Prostate gland (tissue), 2 donors: Measurements from ENCODE around the gene COA6. TPM values are rescaled to one million over a fixed set of nuclear protein-coding genes. Genes with fewer than 3 reads are reported as not detected.

ENCODE experiments used
- DNase-seq: peaks from one replicate; pipeline ENCODE4 v3.0.0-alpha.2; 2019; ENCODE audit warnings: low spot score
- H3K27ac ChIP-seq, 2 donors: fragments of 200-600 bp; sonication (generic); 2 replicates each; pipeline ENCODE4 v1.5.1; 2017 to 2019
- H3K27me3 ChIP-seq: fragments of 200-600 bp; sonication (generic); replicated peaks from 2 replicates; pipeline ENCODE4 v1.5.1; 2019; ENCODE audit not compliant: insufficient read depth
- H3K36me3 ChIP-seq, 2 donors: fragments of 200-600 bp; sonication (generic); 1 replicate in 1 of 2; 2 replicates in 1 of 2; pipeline versions ENCODE4 v1.5.1 to v1.8.1; 2017 to 2019
- H3K4me1 ChIP-seq: fragments of 200-600 bp; sonication (generic); replicated peaks from 2 replicates; pipeline ENCODE4 v1.5.1; 2019
- H3K4me3 ChIP-seq, 2 donors: fragments of 200-600 bp; sonication (generic); 2 replicates each; pipeline ENCODE4 v1.5.1; 2017 to 2019
- H3K9me3 ChIP-seq: fragments of 200-600 bp; sonication (generic); 2 replicates; pipeline ENCODE4 v1.5.1; 2017
- CTCF ChIP-seq, 4 experiments: fragments of 200-600 bp in 2 of 4; fragments of 450-650 bp in 2 of 4; sonication (generic) in 2 of 4; IDR thresholded peaks; 1 replicate in 3 of 4; 2 replicates in 1 of 4; pipeline ENCODE4 v1.5.1; 2016 to 2019; ENCODE audit warnings: antibody characterized with exemption in 4 of 4, mild to moderate bottlenecking in 2 of 4, moderate library complexity in 2 of 4
- POLR2A ChIP-seq: fragments of 450-650 bp; IDR thresholded peaks from one replicate; pipeline ENCODE4 v1.6.1; 2016; ENCODE audit warnings: antibody characterized with exemption, mild to moderate bottlenecking
- POLR2AphosphoS5 ChIP-seq: sonication (generic); formaldehyde crosslinking; IDR thresholded peaks from one replicate; pipeline ENCODE4 v1.6.1; 2017; ENCODE audit warnings: antibody characterized with exemption
- WGBS: methylation state at CpG from one replicate; pipeline ENCODE4 v1.1.5; 2018; 5-methylcytosine and 5-hydroxymethylcytosine counted together
- intact Hi-C: fragments of 100-400 bp; cut with DNase I; formaldehyde crosslinking; loops from one replicate; pipeline ENCODE4 v1.14.2; 2022
- total RNA-seq, 2 donors: library from RNA; depleted of rRNA; stranded (reverse); fragments of >200 nt; gene quantifications; one replicate each; pipeline ENCODE4 v1.1.0, GENCODE V29; 2016

Gene COA6
- total RNA-seq, 2 donors from 2014 or later = 16.0 to 31.3 TPM

- intact Hi-C loops = no loop called here
- H3K9me3 ChIP-seq = no peaks in the 10 kb centered on the region
- no peaks in the 10 kb centered on the region for H3K4me1 ChIP-seq
- WGBS = 98% methylated on average over 2 of the region's 2 CpGs
- no peaks in the 10 kb centered on the region for H3K36me3 ChIP-seq
- H3K27me3 ChIP-seq = no peaks in the 10 kb centered on the region
- TF ChIP-seq POLR2AphosphoS5 (no peak), CTCF (IDR thresholded peaks at IDR 0.05) (no peak), POLR2A (no peak)
- H3K27ac ChIP-seq = no peak overlapping the region
- no peak for DNase-seq
- H3K4me3 ChIP-seq = no peak overlapping the region
Observed at GRCh38 chr1:234340528-234340927, 32.7 kb upstream of the COA6 start.

- intact Hi-C loops = no loop called here
- no peak overlapping the region for H3K27ac ChIP-seq
Observed at GRCh38 chr1:234342774-234343173, 30.5 kb upstream of the COA6 start.

GRCh38 chr1:234345237-234345636 is 28.0 kb upstream of the COA6 start:
- Histone ChIP-seq H3K27ac (no peak overlapping the region), H3K27me3 (no peaks in the 10 kb centered on the region), H3K36me3 (no peaks in the 10 kb centered on the region), H3K4me3 (no peak overlapping the region), H3K4me1 (no peaks in the 10 kb centered on the region), H3K9me3 (no peaks in the 10 kb centered on the region)
- TF ChIP-seq CTCF (IDR thresholded peaks at IDR 0.05) (no peak), POLR2A (no peak), POLR2AphosphoS5 (no peak)
- DNase-seq = no peak
- intact Hi-C loops = no loop called here
- 93% methylated on average over 1 of the region's 1 CpG for WGBS

More at GRCh38 chr1:234342774-234343173, 30.5 kb upstream of the COA6 start:
- TF ChIP-seq CTCF (IDR thresholded peaks at IDR 0.05) = no peak
- no peak for TF ChIP-seq POLR2A
- TF ChIP-seq POLR2AphosphoS5 = no peak
- Histone ChIP-seq H3K4me3 (no peak overlapping the region), H3K4me1 (no peaks in the 10 kb centered on the region), H3K27me3 (no peaks in the 10 kb centered on the region), H3K36me3 (no peaks in the 10 kb centered on the region), H3K9me3 (no peaks in the 10 kb centered on the region)
- DNase-seq = no peak
- 63% methylated on average over 5 of the region's 5 CpGs for WGBS

GRCh38 chr1:234348964-234349363 is 24.3 kb upstream of the COA6 start:
- no peak for DNase-seq
- intact Hi-C loops = no loop called here
- 37% methylated on average over 4 of the region's 4 CpGs for WGBS

More at GRCh38 chr1:234348964-234349363, 24.3 kb upstream of the COA6 start:
- no peaks in the 10 kb centered on the region for H3K27me3 ChIP-seq
- H3K9me3 ChIP-seq = no peaks in the 10 kb centered on the region
- H3K4me1 ChIP-seq = no peaks in the 10 kb centered on the region
- TF ChIP-seq CTCF (IDR thresholded peaks at IDR 0.05) (no peak), POLR2A (no peak), POLR2AphosphoS5 (no peak)
- H3K4me3 ChIP-seq = no peak overlapping the region
- no peaks in the 10 kb centered on the region for H3K36me3 ChIP-seq
- no peak overlapping the region for H3K27ac ChIP-seq
